ENCODE data around the gene RPL7A.
"Not testable (repeated sequence)": the region's sequence is repeated elsewhere in the genome, so short reads cannot be mapped to it uniquely, and the experiment has no call there.

The RPL7A gene

DNA sequence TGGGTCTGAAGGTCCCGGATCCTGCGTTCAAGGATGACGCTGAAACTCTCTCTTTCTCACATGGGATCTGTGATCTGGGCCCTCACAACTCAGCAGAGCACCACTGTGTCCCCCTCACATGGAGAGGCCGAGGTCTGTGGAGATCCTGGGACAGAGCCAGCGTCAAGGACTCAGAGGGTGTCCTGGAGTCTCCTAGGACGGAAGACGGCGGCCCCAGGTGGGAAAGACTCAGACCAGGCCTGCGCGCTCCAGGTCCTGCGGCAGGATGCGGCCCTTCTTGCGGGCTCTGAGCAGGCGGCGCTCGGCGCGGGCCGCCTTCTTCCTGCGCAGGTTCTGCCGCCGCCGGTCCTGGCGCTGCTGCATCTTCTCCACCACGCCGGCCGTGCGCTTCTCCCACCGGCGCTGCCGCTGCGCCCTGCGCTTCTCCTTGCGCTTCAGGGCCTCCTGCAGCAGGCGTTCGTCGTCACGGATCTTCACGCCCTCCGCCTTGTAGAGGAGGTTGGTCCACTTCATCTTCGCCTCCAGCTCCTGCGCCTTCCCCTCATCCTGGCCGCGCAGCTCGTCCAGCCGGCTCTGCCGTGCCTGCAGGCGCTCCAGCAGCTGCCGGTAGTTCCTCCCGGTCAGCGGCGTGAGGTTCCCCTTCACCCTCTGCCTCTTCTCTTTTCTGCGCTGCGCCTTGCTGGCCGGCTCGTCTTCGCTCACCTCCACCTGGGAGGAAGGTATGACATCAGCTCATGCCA is 16.2 kb upstream of the RPL7A start:
- Histone ChIP-seq H3K4me1 (ENCODE audit: control insufficient read depth, low read depth, low read length) (peaks cover 3% of the 10 kb centered on the region), H3K9ac (ENCODE audit: low read length) (no peak overlapping the region), H3K36me3 (ENCODE audit: control insufficient read depth, low read depth, low read length) (peaks cover 42% of the 10 kb centered on the region), H3K27ac (ENCODE audit: low read length) (no peak overlapping the region), H3K4me3 (ENCODE audit: low read length) (no peak overlapping the region), H3K27me3 (ENCODE audit: control insufficient read depth, insufficient read depth, low read length) (no peaks in the 10 kb centered on the region), H3K9me3 (ENCODE audit: control insufficient read depth, low read depth, low read length) (no peaks in the 10 kb centered on the region)

DNA sequence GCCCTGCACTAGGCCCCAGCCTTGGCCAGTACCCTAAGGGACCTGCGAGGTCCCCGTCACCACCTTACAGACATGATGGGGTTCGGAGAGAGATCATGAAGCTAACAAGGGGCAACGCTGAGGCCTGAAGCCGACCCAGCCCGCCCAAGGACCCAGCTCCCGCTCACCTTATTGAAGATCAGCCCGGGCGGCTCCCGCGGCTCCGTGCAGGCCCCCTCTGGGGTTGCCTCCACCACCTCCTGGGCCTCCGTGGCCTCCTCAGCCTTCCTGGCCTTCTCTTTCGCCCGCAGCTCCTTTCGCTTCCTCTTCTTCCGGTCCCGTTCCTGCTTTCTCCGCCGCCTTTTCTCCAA is 15.7 kb upstream of the RPL7A start:
- H3K27ac ChIP-seq (ENCODE audit: low read length) = no peak overlapping the region
- no peaks in the 10 kb centered on the region for H3K27me3 ChIP-seq (ENCODE audit: control insufficient read depth, insufficient read depth, low read length)
- H3K36me3 ChIP-seq (ENCODE audit: control insufficient read depth, low read depth, low read length) = peaks cover 42% of the 10 kb centered on the region
- H3K9me3 ChIP-seq (ENCODE audit: control insufficient read depth, low read depth, low read length) = no peaks in the 10 kb centered on the region
- H3K4me1 ChIP-seq (ENCODE audit: control insufficient read depth, low read depth, low read length) = peaks cover 3% of the 10 kb centered on the region
- no peak overlapping the region for H3K9ac ChIP-seq (ENCODE audit: low read length)
- no peak overlapping the region for H3K4me3 ChIP-seq (ENCODE audit: low read length)

GRCh38 chr9:133333011-133333410 is 15.0 kb upstream of the RPL7A start:
- Histone ChIP-seq H3K9ac (ENCODE audit: low read length) (no peak overlapping the region), H3K36me3 (ENCODE audit: control insufficient read depth, low read depth, low read length) (peaks cover 42% of the 10 kb centered on the region), H3K27me3 (ENCODE audit: control insufficient read depth, insufficient read depth, low read length) (no peaks in the 10 kb centered on the region), H3K9me3 (ENCODE audit: control insufficient read depth, low read depth, low read length) (no peaks in the 10 kb centered on the region), H3K4me1 (ENCODE audit: control insufficient read depth, low read depth, low read length) (peaks cover 3% of the 10 kb centered on the region), H3K27ac (ENCODE audit: low read length) (no peak overlapping the region), H3K4me3 (ENCODE audit: low read length) (no peak overlapping the region)

DNA sequence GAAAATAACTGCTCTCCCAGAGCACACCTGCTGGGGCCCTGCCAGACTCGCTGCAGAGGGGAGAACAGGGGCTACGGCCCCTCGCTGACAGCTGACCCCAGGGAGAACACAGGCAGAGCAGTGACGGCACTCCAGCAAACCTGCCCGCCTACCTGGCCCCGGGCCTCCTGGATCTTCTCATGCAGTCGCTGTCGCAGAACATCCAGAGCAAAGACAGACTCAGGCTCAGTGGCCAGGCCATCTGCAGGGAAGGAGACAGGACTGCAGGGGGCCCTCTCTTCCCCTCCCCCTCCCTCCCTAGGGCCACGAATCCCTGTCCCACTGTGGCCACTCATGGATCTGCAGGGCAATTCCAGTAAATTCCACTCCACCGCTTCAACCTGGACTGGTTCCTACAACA is 14.5 kb upstream of the RPL7A start:
- Histone ChIP-seq H3K9ac (ENCODE audit: low read length) (no peak overlapping the region), H3K4me3 (ENCODE audit: low read length) (no peak overlapping the region), H3K36me3 (ENCODE audit: control insufficient read depth, low read depth, low read length) (peaks cover 42% of the 10 kb centered on the region), H3K9me3 (ENCODE audit: control insufficient read depth, low read depth, low read length) (no peaks in the 10 kb centered on the region), H3K27me3 (ENCODE audit: control insufficient read depth, insufficient read depth, low read length) (no peaks in the 10 kb centered on the region), H3K27ac (ENCODE audit: low read length) (no peak overlapping the region), H3K4me1 (ENCODE audit: control insufficient read depth, low read depth, low read length) (peaks cover 3% of the 10 kb centered on the region)

DNA sequence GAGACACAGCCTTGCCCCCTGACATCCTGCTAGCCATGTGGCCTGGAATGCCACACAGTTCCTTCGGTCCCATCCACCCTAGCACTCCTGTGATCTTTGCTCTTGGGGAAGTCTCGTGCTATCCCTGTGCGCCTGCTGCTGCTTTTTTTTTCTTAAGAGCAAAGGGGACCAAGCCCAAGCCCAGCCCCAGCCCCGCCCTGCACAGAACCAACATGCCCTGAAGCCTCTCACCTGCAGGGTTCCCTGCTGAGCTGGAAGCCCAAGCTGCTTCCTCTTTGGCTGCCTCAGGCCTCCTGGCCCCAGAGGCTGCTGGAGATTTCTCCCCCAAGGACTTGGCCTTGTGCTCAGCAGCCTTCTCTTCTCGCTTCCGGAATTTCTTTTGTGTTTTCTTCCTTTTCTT is 13.9 kb upstream of the RPL7A start:
- peaks cover 3% of the 10 kb centered on the region for H3K4me1 ChIP-seq (ENCODE audit: control insufficient read depth, low read depth, low read length)
- no peaks in the 10 kb centered on the region for H3K9me3 ChIP-seq (ENCODE audit: control insufficient read depth, low read depth, low read length)
- H3K36me3 ChIP-seq (ENCODE audit: control insufficient read depth, low read depth, low read length) = peaks cover 46% of the 10 kb centered on the region
- H3K27me3 ChIP-seq (ENCODE audit: control insufficient read depth, insufficient read depth, low read length) = no peaks in the 10 kb centered on the region
- H3K27ac ChIP-seq (ENCODE audit: low read length) = no peak overlapping the region
- H3K9ac ChIP-seq (ENCODE audit: low read length) = no peak overlapping the region
- H3K4me3 ChIP-seq (ENCODE audit: low read length) = peak overlapping the region; percentile 96

DNA sequence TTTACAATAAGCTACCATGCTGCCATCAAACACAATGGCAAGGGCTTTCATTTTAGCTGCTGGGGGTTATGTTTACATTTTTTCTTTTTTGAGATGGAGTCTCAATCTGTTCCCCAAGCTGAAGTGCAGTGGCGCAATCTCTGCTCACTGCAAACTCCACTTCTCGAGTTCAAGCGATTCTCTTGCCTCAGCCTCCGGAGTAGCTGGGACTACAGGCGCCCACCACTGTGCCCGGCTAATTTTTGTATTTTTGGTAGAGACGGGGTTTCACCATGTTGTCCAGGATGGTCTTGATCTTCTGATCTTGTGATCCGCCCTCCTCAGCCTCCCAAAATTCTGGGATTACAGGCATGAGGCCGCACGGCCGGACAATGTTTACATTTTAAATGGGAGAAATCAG is 13.1 kb upstream of the RPL7A start:
- not testable (repeated sequence) for H3K27me3 ChIP-seq (ENCODE audit: control insufficient read depth, insufficient read depth, low read length); H3K4me1 ChIP-seq (ENCODE audit: control insufficient read depth, low read depth, low read length); H3K27ac ChIP-seq (ENCODE audit: low read length); H3K9me3 ChIP-seq (ENCODE audit: control insufficient read depth, low read depth, low read length)
- peak overlapping the region; percentile 96 for H3K4me3 ChIP-seq (ENCODE audit: low read length)
- peak overlapping the region; percentile 94 for H3K9ac ChIP-seq (ENCODE audit: low read length)
- peaks cover 53% of the 10 kb centered on the region for H3K36me3 ChIP-seq (ENCODE audit: control insufficient read depth, low read depth, low read length)

GRCh38 chr9:133335924-133336811 is 11.8 kb upstream of the RPL7A start, which contains the start of gene SURF6:
SURF6 (minus strand) TSS chr9:133336188; CDS start chr9:133336132, 56 bp downstream.
- H3K9me3 ChIP-seq (ENCODE audit: control insufficient read depth, low read depth, low read length) = no peaks in the 10 kb centered on the region
- H3K27ac ChIP-seq (ENCODE audit: low read length) = peak within 1 kb of the TSS; percentile 94
- H3K4me3 ChIP-seq (ENCODE audit: low read length) = peak within 1 kb of the TSS; percentile 96
- peak within 1 kb of the TSS; percentile 94 for H3K9ac ChIP-seq (ENCODE audit: low read length)
- peaks cover 3% of the 10 kb centered on the region for H3K4me1 ChIP-seq (ENCODE audit: control insufficient read depth, low read depth, low read length)
- H3K36me3 ChIP-seq (ENCODE audit: control insufficient read depth, low read depth, low read length) = peaks cover 54% of the 10 kb centered on the region
- H3K27me3 ChIP-seq (ENCODE audit: control insufficient read depth, insufficient read depth, low read length) = no peaks in the 10 kb centered on the region

DNA sequence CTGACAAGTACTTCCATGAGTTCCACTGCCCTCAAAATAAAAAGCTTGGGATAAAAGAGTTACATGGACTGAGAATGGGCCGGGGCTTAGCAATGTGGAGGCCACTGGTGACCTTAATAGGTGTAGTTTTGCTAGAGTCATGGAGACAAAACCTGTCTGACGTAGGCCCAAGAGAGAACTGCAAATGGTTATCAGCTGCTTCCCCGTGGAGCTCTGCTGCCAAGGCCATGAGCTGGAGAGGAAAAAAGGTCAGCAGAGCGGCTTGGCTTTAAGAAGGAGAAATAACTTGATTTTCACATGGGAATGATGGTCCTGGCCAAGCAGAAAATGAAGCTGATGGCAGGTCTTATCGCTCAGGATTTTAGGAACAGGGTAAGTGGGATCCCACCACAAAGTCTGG is 8.4 kb upstream of the RPL7A start:
- peaks cover 48% of the 10 kb centered on the region for H3K36me3 ChIP-seq (ENCODE audit: control insufficient read depth, low read depth, low read length)
- no peaks in the 10 kb centered on the region for H3K9me3 ChIP-seq (ENCODE audit: control insufficient read depth, low read depth, low read length)
- no peak overlapping the region for H3K9ac ChIP-seq (ENCODE audit: low read length)
- no peak overlapping the region for H3K27ac ChIP-seq (ENCODE audit: low read length)
- H3K4me1 ChIP-seq (ENCODE audit: control insufficient read depth, low read depth, low read length) = peaks cover 3% of the 10 kb centered on the region
- H3K4me3 ChIP-seq (ENCODE audit: low read length) = no peak overlapping the region
- no peaks in the 10 kb centered on the region for H3K27me3 ChIP-seq (ENCODE audit: control insufficient read depth, insufficient read depth, low read length)

DNA sequence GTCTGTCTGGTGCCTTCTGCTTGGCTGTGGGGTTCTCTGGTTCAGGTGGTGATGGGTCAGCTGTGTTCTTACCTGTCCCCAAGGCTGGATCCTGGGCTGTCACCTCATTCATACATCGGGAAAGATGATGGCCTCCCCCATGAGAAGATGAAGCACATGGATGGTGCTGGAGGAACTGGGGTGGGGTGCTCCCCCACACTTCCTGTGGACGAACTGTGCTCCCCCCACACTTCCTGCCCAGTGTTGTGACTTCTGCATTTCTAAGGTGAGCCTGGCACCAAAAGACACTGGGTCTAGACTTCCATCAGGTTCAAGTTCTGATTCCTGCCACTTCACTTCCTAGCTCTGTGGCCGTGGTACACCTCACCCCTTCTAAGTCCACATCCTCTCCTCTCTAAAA is 7.8 kb upstream of the RPL7A start:
- H3K4me3 ChIP-seq (ENCODE audit: low read length) = no peak overlapping the region
- H3K4me1 ChIP-seq (ENCODE audit: control insufficient read depth, low read depth, low read length) = peaks cover 3% of the 10 kb centered on the region
- no peak overlapping the region for H3K9ac ChIP-seq (ENCODE audit: low read length)

GRCh38 chr9:133340916-133341315 is 7.1 kb upstream of the RPL7A start:
- no peak overlapping the region for H3K27ac ChIP-seq (ENCODE audit: low read length)

More for the DNA sequence above, 7.8 kb upstream of the RPL7A start:
- Histone ChIP-seq H3K27me3 (ENCODE audit: control insufficient read depth, insufficient read depth, low read length) (no peaks in the 10 kb centered on the region), H3K36me3 (ENCODE audit: control insufficient read depth, low read depth, low read length) (peaks cover 49% of the 10 kb centered on the region), H3K27ac (ENCODE audit: low read length) (no peak overlapping the region), H3K9me3 (ENCODE audit: control insufficient read depth, low read depth, low read length) (no peaks in the 10 kb centered on the region)

DNA sequence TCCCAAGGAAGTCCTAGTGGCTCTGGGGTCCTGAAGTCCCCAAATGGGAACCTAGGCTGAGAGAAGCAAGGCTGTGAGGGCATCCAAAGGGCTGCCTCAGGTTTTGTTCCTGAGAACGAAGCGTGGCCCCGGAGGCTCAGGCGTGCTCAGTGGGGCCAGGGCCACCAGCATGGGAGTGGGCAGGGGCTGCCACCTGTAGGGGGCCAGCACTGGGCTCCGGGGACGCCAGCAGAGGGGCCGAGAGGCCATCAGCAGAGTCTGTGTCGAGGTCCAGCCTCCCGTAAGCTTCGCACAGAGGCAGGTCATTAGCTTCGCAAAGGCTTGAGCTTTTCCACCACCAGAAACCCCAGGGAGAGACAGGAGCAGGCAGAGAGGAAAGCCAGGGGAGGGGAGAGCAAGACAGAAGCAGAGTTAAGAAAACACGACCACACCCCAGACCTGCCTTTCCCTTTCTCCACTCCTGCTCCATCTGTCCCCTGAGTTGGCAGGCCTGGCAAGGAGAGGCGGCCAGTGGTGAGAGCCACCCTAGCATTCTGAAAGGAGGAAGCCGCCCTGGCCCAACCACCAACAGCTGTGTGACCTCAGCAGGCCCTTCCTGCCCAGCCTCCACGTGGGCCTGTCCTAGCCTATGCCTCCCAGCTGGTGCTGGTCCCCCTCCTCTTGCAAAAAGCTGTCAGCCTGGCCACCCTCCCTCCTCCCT is 6.5 kb upstream of the RPL7A start:
- Histone ChIP-seq H3K27me3 (ENCODE audit: control insufficient read depth, insufficient read depth, low read length) (no peaks in the 10 kb centered on the region), H3K9me3 (ENCODE audit: control insufficient read depth, low read depth, low read length) (no peaks in the 10 kb centered on the region), H3K4me3 (ENCODE audit: low read length) (no peak overlapping the region), H3K9ac (ENCODE audit: low read length) (no peak overlapping the region), H3K4me1 (ENCODE audit: control insufficient read depth, low read depth, low read length) (peaks cover 1% of the 10 kb centered on the region), H3K27ac (ENCODE audit: low read length) (no peak overlapping the region), H3K36me3 (ENCODE audit: control insufficient read depth, low read depth, low read length) (peaks cover 49% of the 10 kb centered on the region)

More at GRCh38 chr9:133340916-133341315, 7.1 kb upstream of the RPL7A start:
- H3K4me1 ChIP-seq (ENCODE audit: control insufficient read depth, low read depth, low read length) = peaks cover 3% of the 10 kb centered on the region
- no peak overlapping the region for H3K4me3 ChIP-seq (ENCODE audit: low read length)
- no peaks in the 10 kb centered on the region for H3K27me3 ChIP-seq (ENCODE audit: control insufficient read depth, insufficient read depth, low read length)
- no peak overlapping the region for H3K9ac ChIP-seq (ENCODE audit: low read length)
- H3K9me3 ChIP-seq (ENCODE audit: control insufficient read depth, low read depth, low read length) = no peaks in the 10 kb centered on the region
- peaks cover 49% of the 10 kb centered on the region for H3K36me3 ChIP-seq (ENCODE audit: control insufficient read depth, low read depth, low read length)
